ENCODE results near the gene LSAMP. TPM values are rescaled to one million over a fixed set of nuclear protein-coding genes. Genes with fewer than 3 reads are reported as not detected.

LSAMP gene
- total and polyA plus RNA-seq, 2 experiments from 2014 or later, result 4.6 to 6.0 TPM

DNA sequence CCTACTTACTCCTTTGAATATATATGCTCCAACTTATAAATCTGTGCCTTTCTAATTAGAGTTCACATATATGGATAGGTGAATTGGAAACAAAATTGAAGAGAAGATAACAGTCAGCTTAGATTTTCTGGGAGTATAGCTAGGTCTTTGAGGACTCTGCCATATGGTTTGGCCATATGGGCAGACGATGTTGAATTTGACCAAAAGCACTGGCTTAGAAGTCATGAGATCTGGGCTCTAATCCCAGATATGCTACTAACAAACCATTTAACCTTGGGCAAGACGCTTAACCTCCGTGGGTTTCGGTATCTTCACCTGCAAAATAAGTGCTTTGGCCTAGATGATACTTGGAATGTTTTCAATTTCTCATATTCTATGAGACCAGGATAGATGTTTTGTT, 154.1 kb downstream of the LSAMP start:
- TF ChIP-seq, protein P1, sequence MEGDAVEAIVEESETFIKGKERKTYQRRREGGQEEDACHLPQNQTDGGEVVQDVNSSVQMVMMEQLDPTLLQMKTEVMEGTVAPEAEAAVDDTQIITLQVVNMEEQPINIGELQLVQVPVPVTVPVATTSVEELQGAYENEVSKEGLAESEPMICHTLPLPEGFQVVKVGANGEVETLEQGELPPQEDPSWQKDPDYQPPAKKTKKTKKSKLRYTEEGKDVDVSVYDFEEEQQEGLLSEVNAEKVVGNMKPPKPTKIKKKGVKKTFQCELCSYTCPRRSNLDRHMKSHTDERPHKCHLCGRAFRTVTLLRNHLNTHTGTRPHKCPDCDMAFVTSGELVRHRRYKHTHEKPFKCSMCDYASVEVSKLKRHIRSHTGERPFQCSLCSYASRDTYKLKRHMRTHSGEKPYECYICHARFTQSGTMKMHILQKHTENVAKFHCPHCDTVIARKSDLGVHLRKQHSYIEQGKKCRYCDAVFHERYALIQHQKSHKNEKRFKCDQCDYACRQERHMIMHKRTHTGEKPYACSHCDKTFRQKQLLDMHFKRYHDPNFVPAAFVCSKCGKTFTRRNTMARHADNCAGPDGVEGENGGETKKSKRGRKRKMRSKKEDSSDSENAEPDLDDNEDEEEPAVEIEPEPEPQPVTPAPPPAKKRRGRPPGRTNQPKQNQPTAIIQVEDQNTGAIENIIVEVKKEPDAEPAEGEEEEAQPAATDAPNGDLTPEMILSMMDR (IDR thresholded peaks at IDR 0.05; ENCODE audit: low read depth, low read length), result no peak
- H3K4me1 ChIP-seq (ENCODE audit: low read depth), result no peaks in the 10 kb centered on the region
- H3K9me3 ChIP-seq (ENCODE audit: low read depth), result no peaks in the 10 kb centered on the region
- no peaks in the 10 kb centered on the region for H3K36me3 ChIP-seq
- H3K27me3 ChIP-seq, result no peaks in the 10 kb centered on the region
- no peak overlapping the region for H3K27ac ChIP-seq
- DNase-seq (ENCODE audit: low read depth in 1 of 2, low spot score in 1 of 2), result no peak
- no peak overlapping the region for H3K4me3 ChIP-seq

DNA sequence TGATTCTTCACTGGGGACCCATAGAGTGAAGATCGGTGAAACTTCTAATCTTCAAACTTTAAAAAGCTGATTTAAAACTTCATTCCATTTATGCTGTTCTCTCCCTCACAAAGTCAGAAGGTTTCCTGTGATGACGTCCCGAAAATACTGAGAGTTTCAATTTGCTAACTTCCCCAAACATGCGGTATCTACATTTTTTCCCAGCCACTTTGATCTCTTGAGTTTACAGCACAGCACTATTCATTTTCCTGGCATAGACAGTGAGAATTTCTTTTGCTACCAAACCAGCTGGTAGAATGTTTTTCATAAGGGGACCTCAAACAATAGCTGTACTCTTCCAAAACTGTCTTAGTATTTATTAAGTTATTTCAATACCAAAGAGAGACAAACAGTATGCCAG, 156.8 kb downstream of the LSAMP start:
- Histone ChIP-seq H3K4me3 (no peak overlapping the region), H3K36me3 (no peaks in the 10 kb centered on the region), H3K27me3 (no peaks in the 10 kb centered on the region), H3K27ac (no peak overlapping the region), H3K4me1 (ENCODE audit: low read depth) (no peaks in the 10 kb centered on the region), H3K9me3 (ENCODE audit: low read depth) (no peaks in the 10 kb centered on the region)
- DNase-seq (ENCODE audit: low read depth in 1 of 2, low spot score in 1 of 2), result peak in 1 of 2 donors; percentile 61
- TF ChIP-seq, protein P1 (IDR thresholded peaks at IDR 0.05; ENCODE audit: low read depth, low read length), result no peak

DNA sequence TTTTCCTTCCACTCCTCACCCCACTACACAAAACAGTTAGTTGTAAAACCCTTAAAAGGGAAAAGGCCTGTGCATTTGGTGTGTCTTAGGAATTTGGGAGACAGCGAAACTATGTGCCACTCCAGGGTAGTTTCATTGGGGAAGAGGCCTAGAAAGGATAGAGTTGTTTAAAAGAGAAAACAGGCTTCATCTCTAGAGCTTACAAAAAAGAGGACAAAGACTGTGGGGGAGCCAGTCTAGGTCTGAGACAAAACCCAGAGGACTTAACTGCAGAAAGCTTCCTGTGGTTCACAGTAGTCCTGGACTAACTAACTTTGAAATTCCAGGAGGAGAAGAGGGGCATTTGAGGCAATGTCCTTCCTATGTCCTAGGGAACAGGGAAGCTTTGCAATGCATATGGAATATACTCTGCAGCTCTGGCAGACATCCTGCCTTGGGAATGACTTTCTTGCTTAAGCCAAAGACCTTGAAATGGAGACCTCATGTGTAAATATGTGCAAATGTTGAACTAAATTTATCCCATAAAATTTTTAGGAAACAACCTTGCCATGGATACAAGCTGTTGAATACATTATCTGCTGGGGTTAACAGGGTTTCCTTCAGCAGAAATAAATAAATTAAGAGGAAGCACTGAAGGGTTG, 159.4 kb downstream of the LSAMP start:
- DNase-seq (ENCODE audit: low read depth in 1 of 2, low spot score in 1 of 2), result no peak
- Histone ChIP-seq H3K4me3 (no peak overlapping the region), H3K27ac (no peak overlapping the region), H3K4me1 (ENCODE audit: low read depth) (no peaks in the 10 kb centered on the region), H3K27me3 (no peaks in the 10 kb centered on the region), H3K36me3 (no peaks in the 10 kb centered on the region), H3K9me3 (ENCODE audit: low read depth) (no peaks in the 10 kb centered on the region)
- TF ChIP-seq, protein P1 (IDR thresholded peaks at IDR 0.05; ENCODE audit: low read depth, low read length), result no peak

DNA sequence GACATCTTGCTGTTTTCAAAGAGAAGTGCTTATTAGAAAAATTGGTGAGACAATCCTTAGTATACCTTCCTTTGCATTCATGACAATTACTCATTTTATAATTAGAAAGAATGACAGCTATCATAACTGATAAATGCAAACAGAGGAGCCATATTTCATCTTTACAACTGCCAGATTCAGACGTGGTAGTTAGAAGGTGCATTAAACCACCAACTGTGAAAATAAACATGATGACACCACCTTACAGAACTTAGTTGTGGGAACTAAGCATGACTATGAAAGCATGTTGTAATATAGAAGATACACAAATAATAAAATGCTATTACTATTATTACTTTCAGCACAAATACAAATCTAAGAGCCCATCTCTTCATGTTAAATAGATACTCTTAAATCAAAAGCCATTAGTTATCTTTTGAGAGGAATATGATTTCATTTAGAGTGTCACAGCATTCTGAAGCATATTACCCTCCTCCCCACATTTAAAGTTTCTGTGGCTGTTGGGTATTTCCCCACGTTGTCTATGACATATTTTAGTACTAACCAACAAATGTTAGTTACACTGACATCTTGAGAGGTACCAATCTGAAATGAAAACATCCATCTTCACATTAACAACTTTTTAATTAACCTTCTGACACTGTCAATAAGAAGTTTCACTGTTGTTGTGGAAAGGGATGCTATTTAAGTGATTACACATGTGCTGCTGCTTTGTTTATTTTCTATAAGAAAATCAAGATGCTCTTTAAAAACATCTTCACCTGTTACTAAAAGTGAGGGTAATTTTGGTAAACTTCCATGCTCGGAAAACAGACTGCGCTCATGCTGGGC, 163.8 kb downstream of the LSAMP start:
- Histone ChIP-seq H3K4me1 (ENCODE audit: low read depth) (no peaks in the 10 kb centered on the region), H3K9me3 (ENCODE audit: low read depth) (no peaks in the 10 kb centered on the region), H3K27ac (no peak overlapping the region), H3K27me3 (no peaks in the 10 kb centered on the region), H3K36me3 (no peaks in the 10 kb centered on the region), H3K4me3 (no peak overlapping the region)
- TF ChIP-seq, protein P1 (IDR thresholded peaks at IDR 0.05; ENCODE audit: low read depth, low read length), result no peak
- DNase-seq (ENCODE audit: low read depth in 1 of 2, low spot score in 1 of 2), result no peak

DNA sequence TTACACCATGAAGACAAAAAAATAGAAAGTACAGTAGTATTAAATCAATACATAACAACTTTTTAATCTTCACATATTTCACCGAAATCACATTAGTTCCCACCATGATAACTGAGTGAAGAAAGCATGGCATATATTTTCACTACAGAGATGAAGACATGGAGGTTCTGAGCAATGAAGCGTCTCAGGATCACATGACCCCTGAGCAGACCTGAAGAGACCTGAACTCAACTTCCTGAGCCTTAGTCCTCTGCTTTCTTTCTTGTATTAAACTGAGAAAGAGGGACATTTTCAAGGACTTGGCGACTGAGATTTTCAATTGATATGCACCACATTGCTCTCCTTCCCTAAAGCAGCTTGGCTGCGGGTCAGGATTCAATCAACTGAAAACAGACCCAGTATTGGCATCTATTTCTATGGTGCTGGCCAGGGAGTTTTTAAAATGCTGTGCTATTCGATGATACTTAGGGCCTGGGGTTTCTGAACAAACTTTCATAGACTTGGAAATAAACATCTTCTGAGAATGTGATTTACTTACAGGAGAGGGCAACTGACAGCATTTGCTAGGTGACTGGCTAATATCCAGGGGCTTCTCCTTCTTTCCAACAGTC, 165.1 kb downstream of the LSAMP start:
- Histone ChIP-seq H3K4me3 (no peak overlapping the region), H3K4me1 (ENCODE audit: low read depth) (no peaks in the 10 kb centered on the region), H3K9me3 (ENCODE audit: low read depth) (no peaks in the 10 kb centered on the region), H3K27ac (no peak overlapping the region), H3K36me3 (no peaks in the 10 kb centered on the region), H3K27me3 (no peaks in the 10 kb centered on the region)
- DNase-seq (ENCODE audit: low read depth in 1 of 2, low spot score in 1 of 2), result no peak
- TF ChIP-seq, protein P1 (IDR thresholded peaks at IDR 0.05; ENCODE audit: low read depth, low read length), result no peak
